NCI-H510A (cell line): ENCODE data around the gene SLC25A29.

Experiments
- DNase-seq: peaks from one replicate; lab custom pipeline; 2025; lab: John Stamatoyannopoulos, UW

Gene SLC25A29

DNA sequence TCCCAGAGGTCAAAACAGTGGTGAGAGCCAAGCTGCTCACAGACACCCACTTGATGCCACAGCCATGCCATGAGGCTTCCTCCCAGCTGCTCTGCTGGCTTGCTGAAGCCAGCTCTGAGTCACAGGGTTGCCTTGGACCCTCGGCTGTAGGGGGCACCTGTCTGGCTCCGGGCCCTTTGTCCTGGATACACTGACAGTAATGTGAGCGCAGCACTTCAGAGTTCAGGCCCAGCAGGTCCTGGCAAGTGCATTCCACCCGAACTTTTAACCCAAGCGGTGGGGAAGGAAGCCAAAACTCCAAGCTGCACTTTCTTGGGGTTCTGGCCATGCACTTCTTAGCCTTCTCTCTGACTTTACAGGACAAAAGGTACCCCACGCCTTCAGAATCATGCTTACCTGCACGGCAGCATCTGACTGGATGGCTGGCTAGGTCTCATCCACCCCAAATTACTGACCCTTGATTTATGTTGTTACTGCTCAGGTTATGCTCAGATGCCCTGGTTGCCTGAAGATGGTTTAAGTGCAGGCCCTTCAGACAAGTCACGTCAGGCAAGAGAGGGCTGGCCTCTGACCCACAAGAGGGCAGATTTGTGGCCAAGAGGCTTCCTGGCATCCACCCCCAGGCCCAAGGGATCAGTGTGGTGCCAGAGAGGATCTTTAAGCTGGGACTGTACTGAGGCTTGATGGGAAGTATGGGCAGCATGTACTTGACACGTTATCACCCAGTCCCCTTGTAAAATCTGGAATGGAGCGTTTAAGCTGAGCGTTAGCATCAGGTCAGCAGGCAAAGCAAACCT lies 24.8 kb downstream of the SLC25A29 start:
- DNase-seq, result no peak

- no peak for DNase-seq
These were observed 26.7 kb downstream of the SLC25A29 start for GRCh38 chr14:100279563-100279962.

GRCh38 chr14:100279133-100279532 lies 27.1 kb downstream of the SLC25A29 start:
- no peak for DNase-seq

DNA sequence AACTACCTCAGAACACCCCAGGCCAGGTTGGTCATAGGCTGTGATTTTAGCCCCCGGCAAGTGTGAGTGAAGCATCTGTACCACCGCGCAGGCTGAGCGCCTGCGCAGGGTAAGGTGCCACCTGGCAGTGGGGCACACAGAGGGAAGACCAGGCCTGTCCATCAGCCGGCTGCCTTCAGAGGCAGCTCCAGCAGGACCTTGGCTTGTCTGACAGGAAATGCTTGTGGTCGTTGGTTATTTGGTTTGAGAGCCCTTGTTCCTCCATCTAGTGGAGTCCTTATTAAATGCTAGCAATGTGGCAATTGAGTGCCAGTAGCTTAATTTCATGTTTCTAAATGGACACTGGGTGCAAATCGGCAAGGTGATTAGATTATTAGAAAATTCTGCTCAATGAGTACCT lies 27.5 kb downstream of the SLC25A29 start:
- peak; percentile 55 for DNase-seq

DNA sequence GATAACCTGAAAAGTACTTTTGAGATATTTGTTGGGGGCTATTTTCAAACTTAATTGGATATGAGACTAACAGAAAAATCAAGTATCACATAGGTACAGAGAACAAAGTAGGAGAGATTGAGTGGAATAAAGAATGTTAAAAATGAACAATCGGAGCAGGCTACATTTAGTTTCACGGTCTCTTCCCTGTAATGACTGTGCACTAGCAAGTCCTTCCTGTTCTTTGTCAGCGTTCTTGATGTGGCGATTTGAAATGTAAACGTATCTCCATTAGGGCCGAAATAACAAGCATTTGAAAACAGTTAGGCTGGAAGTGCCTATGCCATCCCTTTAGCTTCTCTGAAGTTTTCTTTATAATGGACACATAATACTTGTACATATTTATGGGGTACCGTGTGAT lies 31.0 kb downstream of the SLC25A29 start:
- DNase-seq, result no peak

GRCh38 chr14:100274250-100274649 lies 32.0 kb downstream of the SLC25A29 start:
- no peak for DNase-seq

- DNase-seq, result no peak
These were observed 34.9 kb downstream of the SLC25A29 start for GRCh38 chr14:100271247-100271939.

- DNase-seq, result no peak
These were observed 37.5 kb downstream of the SLC25A29 start for GRCh38 chr14:100268591-100269207.

- DNase-seq, result no peak
These were observed 38.3 kb downstream of the SLC25A29 start for GRCh38 chr14:100267990-100268389.

- DNase-seq, result no peak
These were observed 43.1 kb downstream of the SLC25A29 start for GRCh38 chr14:100263141-100263540.

DNA sequence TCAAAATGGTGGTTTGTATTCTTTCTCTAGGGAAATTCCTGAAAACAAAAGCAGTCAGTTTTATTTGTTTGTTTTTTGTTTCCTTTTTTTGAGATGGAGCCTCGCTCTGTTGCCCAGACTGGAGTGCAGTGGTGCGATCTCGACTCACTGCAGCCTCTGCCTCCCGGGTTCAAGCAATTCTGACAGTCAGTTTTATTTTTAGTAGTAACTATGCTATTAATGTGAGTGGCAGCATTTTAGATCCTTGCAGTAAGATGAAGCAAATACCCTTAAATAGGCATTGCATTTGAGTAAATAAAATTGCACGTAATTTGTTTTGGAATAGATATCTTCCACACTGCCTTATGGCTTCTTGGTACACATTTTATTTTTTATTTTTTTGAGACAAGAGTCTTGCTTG lies 43.7 kb downstream of the SLC25A29 start:
- DNase-seq, result no peak

GRCh38 chr14:100261621-100262020 lies 44.6 kb downstream of the SLC25A29 start:
- no peak for DNase-seq

DNA sequence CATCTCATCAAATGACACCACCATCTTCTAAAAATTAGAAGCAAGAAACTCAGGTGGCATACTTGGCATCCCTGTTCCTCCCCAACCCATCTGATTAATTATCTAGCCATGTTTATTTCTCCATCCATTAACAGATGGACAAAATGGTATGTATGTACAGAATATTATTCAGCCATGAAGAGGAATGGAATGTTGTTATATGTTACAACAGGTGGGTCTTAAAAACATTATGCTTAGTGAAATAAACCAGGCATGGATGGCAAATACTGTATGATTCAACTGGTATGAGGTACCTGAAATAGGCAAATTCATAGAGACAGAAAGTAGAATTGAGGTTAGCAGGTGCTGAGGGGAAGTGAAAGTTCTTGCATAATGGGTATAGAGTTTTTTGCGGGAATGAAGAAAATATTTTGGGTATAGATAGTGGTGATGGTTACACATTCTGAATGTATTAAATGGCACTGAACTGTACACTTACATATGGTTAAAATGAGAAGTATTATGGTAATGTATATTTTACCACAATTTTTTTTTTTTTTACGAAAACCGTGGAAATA lies 49.8 kb downstream of the SLC25A29 start:
- no peak for DNase-seq

DNA sequence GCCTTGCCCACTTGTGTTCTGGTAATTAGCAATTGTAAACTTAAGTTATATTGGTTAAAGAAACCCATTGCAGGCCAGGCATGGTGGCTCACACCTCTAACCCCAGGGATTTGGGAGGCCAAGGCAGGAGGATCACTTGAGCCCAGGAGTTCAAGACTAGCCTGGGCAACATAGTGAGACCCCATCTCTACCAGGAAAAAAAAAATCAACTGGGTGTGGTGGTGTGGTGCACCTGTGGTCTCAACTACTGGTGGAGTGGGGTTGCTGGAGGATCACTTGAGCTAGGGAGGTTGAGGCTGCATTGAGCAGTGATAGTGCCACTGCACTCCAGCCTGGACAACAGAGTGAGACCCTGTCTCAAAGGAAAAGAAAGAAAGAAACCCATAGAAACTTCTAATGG lies 53.6 kb downstream of the SLC25A29 start:
- no peak for DNase-seq

GRCh38 chr14:100250732-100251465 lies 55.3 kb downstream of the SLC25A29 start:
- no peak for DNase-seq

GRCh38 chr14:100246809-100247428 lies 59.3 kb downstream of the SLC25A29 start:
- DNase-seq, result peak; percentile 16

DNA sequence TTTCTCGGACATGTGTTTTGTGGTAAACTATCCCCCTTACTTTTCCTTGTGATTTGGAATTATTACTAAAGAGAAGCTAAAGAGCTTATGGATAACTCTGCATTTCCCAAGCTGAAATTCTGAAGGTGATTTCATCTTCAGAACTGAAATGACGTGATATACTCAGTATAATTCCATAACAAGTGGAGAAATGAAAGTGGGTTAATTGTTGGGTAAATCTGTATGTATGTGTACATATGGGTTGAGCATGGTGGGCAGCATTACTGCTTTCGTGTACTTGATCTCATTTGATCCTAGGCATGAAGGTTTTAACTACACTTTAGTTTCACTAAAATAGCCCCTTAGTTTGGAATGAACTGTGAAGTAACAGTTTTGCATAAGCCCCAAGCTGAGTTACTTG lies 63.2 kb downstream of the SLC25A29 start:
- no peak for DNase-seq

GRCh38 chr14:100241279-100241678 lies 65.0 kb downstream of the SLC25A29 start:
- no peak for DNase-seq
